ENCODE measurements around the gene ZC3HAV1.
"Not testable (repeated sequence)": the region's sequence is repeated elsewhere in the genome, so short reads cannot be mapped to it uniquely, and the experiment has no call there.

ZC3HAV1 gene

GRCh38 chr7:139109188-139109982, at the start of gene ZC3HAV1:
TSS of gene ZC3HAV1 (minus strand) at chr7:139109720. CDS start at chr7:139109331, 389 bp downstream.
- peak; percentile 88 for DNase-seq

- DNase-seq: no peak
Observed at GRCh38 chr7:139153832-139154231, 44.3 kb upstream of the ZC3HAV1 start.

GRCh38 chr7:139152149-139152548, 42.6 kb upstream of the ZC3HAV1 start:
- DNase-seq: no peak

- DNase-seq: no peak
Observed at GRCh38 chr7:139139150-139139549, 29.6 kb upstream of the ZC3HAV1 start.

- peak; percentile 93 for DNase-seq
Observed at GRCh38 chr7:139133335-139134139, 24.0 kb upstream of the ZC3HAV1 start.

- DNase-seq: no peak
Observed at GRCh38 chr7:139132887-139133286, 23.4 kb upstream of the ZC3HAV1 start.

GRCh38 chr7:139131601-139132041, 22.1 kb upstream of the ZC3HAV1 start:
- no peak for DNase-seq

GRCh38 chr7:139129814-139130213, 20.3 kb upstream of the ZC3HAV1 start:
- DNase-seq: not testable (repeated sequence)

GRCh38 chr7:139127648-139128047, 18.1 kb upstream of the ZC3HAV1 start:
- DNase-seq: no peak

- no peak for DNase-seq
Observed at GRCh38 chr7:139125657-139126056, 16.1 kb upstream of the ZC3HAV1 start.

- DNase-seq: peak; percentile 46
Observed at GRCh38 chr7:139124995-139125394, 15.5 kb upstream of the ZC3HAV1 start.

- DNase-seq: peak; percentile 51
Observed at GRCh38 chr7:139124084-139124914, 14.8 kb upstream of the ZC3HAV1 start.

GRCh38 chr7:139119486-139119849, 9.9 kb upstream of the ZC3HAV1 start:
- DNase-seq: no peak

GRCh38 chr7:139118805-139119485, 9.4 kb upstream of the ZC3HAV1 start:
- peak; percentile 63 for DNase-seq

GRCh38 chr7:139118234-139118804, 8.8 kb upstream of the ZC3HAV1 start:
- DNase-seq: no peak

- no peak for DNase-seq
Observed at GRCh38 chr7:139117599-139118233, 8.2 kb upstream of the ZC3HAV1 start.

GRCh38 chr7:139116999-139117398, 7.5 kb upstream of the ZC3HAV1 start:
- DNase-seq: no peak

- DNase-seq: no peak
Observed at GRCh38 chr7:139115104-139115503, 5.6 kb upstream of the ZC3HAV1 start.

- DNase-seq: no peak
Observed at GRCh38 chr7:139114585-139114984, 5.1 kb upstream of the ZC3HAV1 start.

GRCh38 chr7:139114018-139114417, 4.5 kb upstream of the ZC3HAV1 start:
- no peak for DNase-seq

GRCh38 chr7:139112741-139113250, 3.3 kb upstream of the ZC3HAV1 start:
- no peak for DNase-seq

All from stimulated activated CD8-positive, alpha-beta memory T cell treated with anti-CD3 and anti-CD28 coated beads, Interleukin-4, amount 100 ng/mL, for 48 hours (primary cell).